Natural killer cell (primary cell): ENCODE results near the gene PSMG1. TPM values are rescaled to one million over a fixed set of nuclear protein-coding genes. Genes with fewer than 3 reads are reported as not detected.

Experiments
- ATAC-seq, 3 donors: fragments of 150-1000 bp in 2 of 3; fragments of 200-7000 bp in 1 of 3; cut with Tn5 transposase; 1 replicate in 1 of 3; 2 replicates in 2 of 3; pipeline ENCODE4 v1.10.0; 2021; ENCODE audit warnings: mild to moderate bottlenecking in 2 of 3, moderate library complexity in 2 of 3
- DNase-seq, 2 donors: peaks; one replicate each; pipeline versions ENCODE4 v3.0.0 to v3.0.0-alpha.2; 2013 to 2021; ENCODE audit warnings: mixed read lengths in 1 of 2
- H3K27ac ChIP-seq: one replicate; pipeline ENCODE4 v1.5.1; 2013; ENCODE audit warnings: mild to moderate bottlenecking, low read length
- H3K27me3 ChIP-seq: one replicate; pipeline ENCODE4 v1.6.1; 2013; ENCODE audit warnings: low read length; ENCODE audit not compliant: control insufficient read depth, insufficient read depth
- H3K36me3 ChIP-seq: one replicate; pipeline ENCODE4 v1.6.1; 2013; ENCODE audit warnings: low read length; ENCODE audit not compliant: control insufficient read depth, insufficient read depth
- H3K4me1 ChIP-seq: one replicate; pipeline ENCODE4 v1.6.1; 2013; ENCODE audit warnings: low read length; ENCODE audit not compliant: control insufficient read depth, insufficient read depth
- H3K4me3 ChIP-seq: one replicate; pipeline ENCODE4 v1.5.1; 2013; ENCODE audit warnings: low read length
- H3K9me3 ChIP-seq: one replicate; pipeline ENCODE4 v1.6.1; 2013; ENCODE audit warnings: low read length; ENCODE audit not compliant: control insufficient read depth, insufficient read depth
- H3K27ac Mint-ChIP-seq, 2 donors: one replicate each; pipeline ENCODE4 v1.8.0; 2022; ENCODE audit warnings: mild to moderate bottlenecking in 2 of 2, mixed read lengths in 2 of 2, moderate library complexity in 1 of 2
- H3K27me3 Mint-ChIP-seq, 2 donors: one replicate each; pipeline ENCODE4 v1.8.0; 2022; ENCODE audit warnings: low read depth in 2 of 2, mixed read lengths in 2 of 2
- H3K36me3 Mint-ChIP-seq: one replicate; pipeline ENCODE4 v1.8.0; 2022; ENCODE audit warnings: mixed read lengths
- H3K4me1 Mint-ChIP-seq, 2 donors: one replicate each; pipeline ENCODE4 v1.8.0; 2022; ENCODE audit warnings: mixed read lengths in 2 of 2
- H3K4me3 Mint-ChIP-seq: one replicate; pipeline ENCODE4 v1.8.0; 2022; ENCODE audit warnings: mild to moderate bottlenecking, moderate library complexity, mixed read lengths
- H3K9me3 Mint-ChIP-seq, 2 donors: one replicate each; pipeline ENCODE4 v1.8.0; 2022; ENCODE audit warnings: mixed read lengths in 2 of 2
- CTCF ChIP-seq: fragments of 200-600 bp; IDR thresholded peaks from one replicate; pipeline ENCODE4 v1.8.0; 2022; ENCODE audit warnings: antibody characterized with exemption
- WGBS: methylation state at CpG from one replicate; pipeline ENCODE4 v1.1.7; 2013; ENCODE audit warnings: missing lambda C conversion rate; ENCODE audit not compliant: insufficient coverage; 5-methylcytosine and 5-hydroxymethylcytosine counted together
- intact Hi-C: fragments of 100-400 bp; cut with micrococcal nuclease; formaldehyde crosslinking; loops from one replicate; pipeline ENCODE4 v1.14.2; 2022
- total RNA-seq, 4 donors: library from RNA; stranded (reverse); fragments of 120-200 nt in 1 of 4; gene quantifications; one replicate each; pipeline versions ENCODE4 v1.2.3 to v1.2.4, GENCODE V29; 2013 to 2022

Gene PSMG1
- 10 to 100 TPM; 11.3 to 12.1 (median 12.0) TPM for total RNA-seq
- total RNA-seq (2013) = 21.6 TPM

- H3K4me1 Mint-ChIP-seq = peaks cover 29 to 48% of the 10 kb centered on the region in 2 donors
- DNase-seq (peak; percentile 92 to 96), ATAC-seq (peak; percentile 88 to 98 (median 91))
- under 1% methylated on average over 75 of the region's 76 CpGs for WGBS
- intact Hi-C loops = loop anchor here (1.0 to 5.0 kb wide), 3 partner anchors 129 to 264 kb away; partner anchors contain the start of genes BRWD1 and LCA5L
- H3K4me1 ChIP-seq = peaks cover 8% of the 10 kb centered on the region
- no peaks in the 10 kb centered on the region for H3K9me3 Mint-ChIP-seq
- peak within 1 kb of the TSS; percentile 93 to 95 for H3K27ac Mint-ChIP-seq
- TF ChIP-seq CTCF = no peak
- H3K27ac ChIP-seq = peak within 1 kb of the TSS; percentile 81
- no peaks in the 10 kb centered on the region for H3K36me3 Mint-ChIP-seq
- H3K27me3 Mint-ChIP-seq = no peaks in the 10 kb centered on the region
- peak within 1 kb of the TSS; percentile 98 for H3K4me3 Mint-ChIP-seq
- H3K9me3 ChIP-seq = no peaks in the 10 kb centered on the region
- H3K36me3 ChIP-seq = no peaks in the 10 kb centered on the region
- no peaks in the 10 kb centered on the region for H3K27me3 ChIP-seq
- peak within 1 kb of the TSS; percentile 83 for H3K4me3 ChIP-seq
Observed at GRCh38 chr21:39183272-39184049, at the start of gene PSMG1. Gene PSMG1, minus strand, starts transcription at chr21:39183451. Its CDS starts 66 bp downstream, at chr21:39183385.

- H3K27ac ChIP-seq = no peak overlapping the region
- peaks cover 5% of the 10 kb centered on the region for H3K36me3 Mint-ChIP-seq
- peaks cover 0 to 14% of the 10 kb centered on the region in 2 donors for H3K4me1 Mint-ChIP-seq
- H3K27ac Mint-ChIP-seq = peak overlapping the region in 1 of 2 donors; percentile 6
- 98% methylated on average over 3 of the region's 3 CpGs for WGBS
- no peaks in the 10 kb centered on the region for H3K9me3 Mint-ChIP-seq
- H3K4me3 Mint-ChIP-seq = no peak overlapping the region
- intact Hi-C loops = no loop called here
- no peaks in the 10 kb centered on the region for H3K27me3 Mint-ChIP-seq
- no peak for TF ChIP-seq CTCF
- no peak for ATAC-seq
- H3K4me3 ChIP-seq = no peak overlapping the region
- no peak for DNase-seq
- H3K27me3 ChIP-seq = no peaks in the 10 kb centered on the region
- H3K9me3 ChIP-seq = no peaks in the 10 kb centered on the region
- peaks cover 81% of the 10 kb centered on the region for H3K36me3 ChIP-seq
- no peaks in the 10 kb centered on the region for H3K4me1 ChIP-seq
Observed at GRCh38 chr21:39232861-39233291, 49.6 kb upstream of the PSMG1 start.

- Mint-ChIP-seq H3K4me3 (no peak overlapping the region), H3K36me3 (peaks cover 19% of the 10 kb centered on the region), H3K9me3 (no peaks in the 10 kb centered on the region), H3K4me1 (no peaks in the 10 kb centered on the region), H3K27me3 (no peaks in the 10 kb centered on the region), H3K27ac (peak overlapping the region; percentile 17 to 55)
- no peak for ATAC-seq
- Histone ChIP-seq H3K9me3 (no peaks in the 10 kb centered on the region), H3K36me3 (peaks cover 62% of the 10 kb centered on the region), H3K4me3 (no peak overlapping the region), H3K27ac (no peak overlapping the region), H3K27me3 (no peaks in the 10 kb centered on the region), H3K4me1 (no peaks in the 10 kb centered on the region)
- intact Hi-C loops = no loop called here
- no peak for TF ChIP-seq CTCF
- 100% methylated on average over 2 of the region's 3 CpGs for WGBS
- no peak for DNase-seq
Observed at GRCh38 chr21:39224930-39225329, 41.7 kb upstream of the PSMG1 start.
